OCI-LY7 (cell line): ENCODE data around the gene DDX52. TPM values are rescaled to one million over a fixed set of nuclear protein-coding genes. Genes with fewer than 3 reads are reported as not detected.

ENCODE experiments used
- BruUV-seq: library from RNA; stranded (reverse); fragments of 400-500 nt; replicated peaks from 2 replicates; lab custom pipeline; 2021; lab: Mats Ljungman, UMichigan
- CTCF ChIA-PET: fragments of 300-600 bp; sonication (Branson Sonifier 250); formaldehyde crosslinking; loops from one replicate; lab custom pipeline; 2022; ENCODE audit warnings: antibody characterized with exemption; ENCODE audit not compliant: unreplicated experiment; lab: Charles Lee
- POLR2A ChIA-PET: fragments of 300-600 bp; sonication (Branson Sonifier 250); formaldehyde crosslinking; loops from one replicate; lab custom pipeline; 2022; ENCODE audit warnings: antibody characterized with exemption; lab: Charles Lee
- DNase-seq: peaks from one replicate; pipeline ENCODE4 v3.0.0-alpha.2; 2015; ENCODE audit warnings: low spot score
- H2AFZ ChIP-seq: fragments of 200-600 bp; sonication (generic), shearing (Covaris generic); 2 replicates; pipeline ENCODE4 v1.6.1; 2014; ENCODE audit warnings: mild to moderate bottlenecking, antibody characterized with exemption, low read length, moderate library complexity
- H3K27ac ChIP-seq: fragments of 200-600 bp; sonication (generic); 2 replicates; pipeline ENCODE4 v1.5.1; 2014; ENCODE audit warnings: mixed run types, low read depth, mild to moderate bottlenecking, moderate library complexity, low read length, inconsistent platforms; ENCODE audit not compliant: poor library complexity, severe bottlenecking
- H3K36me3 ChIP-seq: fragments of 200-600 bp; sonication (generic); 2 replicates; pipeline ENCODE4 v1.6.1; 2014; ENCODE audit warnings: mild to moderate bottlenecking, antibody characterized with exemption, low read length, moderate library complexity, mixed read lengths; ENCODE audit not compliant: insufficient read depth
- H3K4me1 ChIP-seq: fragments of 200-600 bp; sonication (generic); 2 replicates; pipeline ENCODE4 v1.5.1; 2014; ENCODE audit warnings: mild to moderate bottlenecking, low read length; ENCODE audit not compliant: insufficient read depth, poor library complexity, severe bottlenecking
- H3K4me2 ChIP-seq: fragments of 200-600 bp; sonication (generic); 2 replicates; pipeline ENCODE4 v1.6.1; 2014; ENCODE audit warnings: mild to moderate bottlenecking, low read length
- H3K4me3 ChIP-seq: fragments of 200-600 bp; sonication (generic); 2 replicates; pipeline ENCODE4 v1.5.1; 2014; ENCODE audit warnings: mild to moderate bottlenecking, low read depth, low read length; ENCODE audit not compliant: poor library complexity, severe bottlenecking
- H3K79me2 ChIP-seq: fragments of 200-600 bp; sonication (generic); 2 replicates; pipeline ENCODE4 v1.6.1; 2016; ENCODE audit warnings: low read depth, mild to moderate bottlenecking, low read length, moderate library complexity, mixed read lengths; ENCODE audit not compliant: insufficient read depth
- H3K9me2 ChIP-seq: fragments of 200-600 bp; sonication (generic); 2 replicates; pipeline ENCODE4 v1.6.1; 2016; ENCODE audit warnings: mild to moderate bottlenecking, low read length, mixed read lengths; ENCODE audit not compliant: insufficient read depth
- H3K9me3 ChIP-seq: fragments of 200-600 bp; sonication (generic); 2 replicates; pipeline ENCODE4 v1.6.1; 2014; ENCODE audit warnings: mild to moderate bottlenecking, mixed run types, low read length, mixed read lengths
- H4K20me1 ChIP-seq: fragments of 200-600 bp; sonication (generic); 2 replicates; pipeline ENCODE4 v1.6.1; 2014; ENCODE audit warnings: mild to moderate bottlenecking, antibody characterized with exemption, low read length, moderate library complexity, mixed read lengths; ENCODE audit not compliant: insufficient read depth
- EZH2phosphoT487 ChIP-seq: fragments of 200-600 bp; sonication (generic); IDR thresholded peaks from 2 replicates; pipeline ENCODE4 v1.6.1; 2018; ENCODE audit warnings: low read depth, borderline replicate concordance, mild to moderate bottlenecking, mixed run types, antibody characterized with exemption, low read length, moderate library complexity, mixed read lengths
- intact Hi-C: fragments of 100-400 bp; cut with micrococcal nuclease; formaldehyde crosslinking; loops from one replicate; pipeline ENCODE4 v1.10.0; 2022; ENCODE audit not compliant: unreplicated experiment
- total RNA-seq, 2 experiments: library from RNA; depleted of rRNA in 1 of 2; stranded (reverse); fragments of >200 nt in 1 of 2; shearing (Covaris generic) in 1 of 2; gene quantifications; 2 replicates each; pipeline ENCODE4 v1.2.3, GENCODE V29; 2014 to 2022
- TF ChIP-seq, protein P1 (sequence below): fragments of 200-600 bp; sonication (generic); conservative IDR thresholded peaks from 2 replicates; pipeline ENCODE4 v1.5.1; 2014; ENCODE audit warnings: mild to moderate bottlenecking, antibody characterized with exemption, low read length, moderate library complexity, mixed read lengths

Gene DDX52
- total RNA-seq, 2 experiments from 2014 or later = 18.1 to 35.2 TPM

DNA sequence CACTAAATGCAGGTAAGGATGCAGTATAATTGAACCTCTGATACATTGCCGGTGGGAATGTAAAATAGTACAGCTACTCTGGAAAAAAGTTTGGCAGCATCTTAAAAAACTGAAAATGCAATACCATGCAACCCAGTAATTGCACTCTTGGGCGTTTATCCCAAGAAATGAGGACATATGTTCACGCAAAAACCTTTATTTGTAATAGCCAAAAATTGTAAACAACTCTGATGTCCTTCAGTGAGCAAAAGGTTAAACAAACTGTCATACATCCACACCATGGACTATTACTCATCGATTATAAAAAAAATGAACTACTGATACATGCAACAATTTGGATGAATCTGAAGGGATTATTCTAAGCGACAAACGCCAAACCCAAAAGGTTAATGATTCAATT, 51.0 kb downstream of the DDX52 start:
- TF ChIP-seq, protein P1, sequence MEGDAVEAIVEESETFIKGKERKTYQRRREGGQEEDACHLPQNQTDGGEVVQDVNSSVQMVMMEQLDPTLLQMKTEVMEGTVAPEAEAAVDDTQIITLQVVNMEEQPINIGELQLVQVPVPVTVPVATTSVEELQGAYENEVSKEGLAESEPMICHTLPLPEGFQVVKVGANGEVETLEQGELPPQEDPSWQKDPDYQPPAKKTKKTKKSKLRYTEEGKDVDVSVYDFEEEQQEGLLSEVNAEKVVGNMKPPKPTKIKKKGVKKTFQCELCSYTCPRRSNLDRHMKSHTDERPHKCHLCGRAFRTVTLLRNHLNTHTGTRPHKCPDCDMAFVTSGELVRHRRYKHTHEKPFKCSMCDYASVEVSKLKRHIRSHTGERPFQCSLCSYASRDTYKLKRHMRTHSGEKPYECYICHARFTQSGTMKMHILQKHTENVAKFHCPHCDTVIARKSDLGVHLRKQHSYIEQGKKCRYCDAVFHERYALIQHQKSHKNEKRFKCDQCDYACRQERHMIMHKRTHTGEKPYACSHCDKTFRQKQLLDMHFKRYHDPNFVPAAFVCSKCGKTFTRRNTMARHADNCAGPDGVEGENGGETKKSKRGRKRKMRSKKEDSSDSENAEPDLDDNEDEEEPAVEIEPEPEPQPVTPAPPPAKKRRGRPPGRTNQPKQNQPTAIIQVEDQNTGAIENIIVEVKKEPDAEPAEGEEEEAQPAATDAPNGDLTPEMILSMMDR = no peak
- no peak for TF ChIP-seq EZH2phosphoT487
- H4K20me1 ChIP-seq = no peaks in the 10 kb centered on the region

DNA sequence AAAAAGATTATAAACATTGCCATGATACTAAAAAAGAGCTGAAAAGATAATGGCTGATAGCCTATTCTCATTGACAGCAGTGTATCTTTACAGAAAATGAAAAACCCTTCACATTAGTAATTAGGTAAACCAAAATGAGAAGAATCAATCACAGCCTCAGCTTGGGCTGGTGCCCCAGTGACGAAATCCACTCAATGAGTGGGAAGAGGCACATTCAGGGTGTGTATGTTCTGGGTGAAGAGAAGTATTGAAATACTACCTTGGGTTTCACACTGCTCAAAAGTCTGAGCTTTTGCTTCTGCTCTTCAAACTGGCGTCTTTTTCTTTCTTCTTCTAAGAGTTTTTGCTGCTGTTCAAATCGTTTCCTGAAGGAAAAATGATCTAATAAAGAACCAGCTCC, 58.2 kb downstream of the DDX52 start:
- H3K36me3 ChIP-seq = peaks cover 98% of the 10 kb centered on the region

More for the DNA sequence above, 51.0 kb downstream of the DDX52 start:
- Histone ChIP-seq H3K4me2 (no peak overlapping the region), H3K9me2 (no peaks in the 10 kb centered on the region), H2AFZ (no peak overlapping the region), H3K27ac (no peak overlapping the region), H3K79me2 (peaks cover 67% of the 10 kb centered on the region), H3K4me1 (no peaks in the 10 kb centered on the region), H3K9me3 (no peaks in the 10 kb centered on the region), H3K36me3 (peaks cover 96% of the 10 kb centered on the region), H3K4me3 (no peak overlapping the region)
- no peak for DNase-seq
- no TSS peak for BruUV-seq
- ChIA-PET CTCF (no interaction called here), POLR2A (no interaction called here)
- intact Hi-C loops = no loop called here

DNA sequence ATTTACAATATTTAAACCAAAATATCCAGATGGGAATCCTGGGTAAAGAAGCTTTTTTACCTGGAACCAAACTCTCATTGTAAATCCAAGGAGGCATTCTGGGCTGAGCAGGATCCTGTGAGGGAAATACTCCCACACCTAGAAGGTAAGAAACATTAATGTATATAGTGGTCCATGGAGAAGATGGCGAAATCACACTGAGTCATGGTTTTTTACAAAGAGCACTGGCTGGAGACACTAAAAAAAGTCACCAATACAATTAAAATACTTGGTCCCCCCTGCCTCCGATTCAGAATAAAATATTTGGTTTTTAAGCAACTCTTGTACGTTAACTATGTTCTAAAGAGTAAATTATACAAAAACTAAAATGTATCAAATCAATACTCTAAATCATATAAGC, 67.0 kb downstream of the DDX52 start:
- intact Hi-C loops = no loop called here
- no peaks in the 10 kb centered on the region for H3K4me1 ChIP-seq
- H2AFZ ChIP-seq = no peak overlapping the region
- H3K9me3 ChIP-seq = no peaks in the 10 kb centered on the region; the same call in 1 of the 2 replicates
- H3K27ac ChIP-seq = no peak overlapping the region
- H3K79me2 ChIP-seq = no peaks in the 10 kb centered on the region
- BruUV-seq = no TSS peak
- no peak overlapping the region for H3K4me3 ChIP-seq
- H3K9me2 ChIP-seq = no peaks in the 10 kb centered on the region
- H4K20me1 ChIP-seq = no peaks in the 10 kb centered on the region
- CTCF ChIA-PET = no interaction called here
- no peak overlapping the region for H3K4me2 ChIP-seq
- peaks cover 99% of the 10 kb centered on the region for H3K36me3 ChIP-seq
- POLR2A ChIA-PET = no interaction called here
- DNase-seq = no peak
- no peak for TF ChIP-seq EZH2phosphoT487

More for the DNA sequence above, 58.2 kb downstream of the DDX52 start:
- Histone ChIP-seq H3K9me3 (no peaks in the 10 kb centered on the region), H3K79me2 (peaks cover 33% of the 10 kb centered on the region), H3K27ac (no peak overlapping the region), H3K4me1 (no peaks in the 10 kb centered on the region), H3K4me2 (no peak overlapping the region), H4K20me1 (no peaks in the 10 kb centered on the region), H3K9me2 (no peaks in the 10 kb centered on the region), H3K4me3 (no peak overlapping the region), H2AFZ (no peak overlapping the region)
- POLR2A ChIA-PET = no interaction called here
- TF ChIP-seq, protein P1 = no peak
- no peak for TF ChIP-seq EZH2phosphoT487
- no peak for DNase-seq
- intact Hi-C loops = no loop called here
- no TSS peak for BruUV-seq
- CTCF ChIA-PET = no interaction called here
